GM06990 (cell line): ENCODE data around the gene TMEM8B.

ENCODE experiments used
- DNase-seq: peaks from one replicate; pipeline ENCODE4 v3.0.0-alpha.2; 2011; ENCODE audit not compliant: insufficient read length; ENCODE audit errors: extremely low read depth
- H3K27me3 ChIP-seq: replicated peaks from 2 replicates; pipeline ENCODE4 v1.6.0; 2011; ENCODE audit warnings: low read length; ENCODE audit not compliant: control insufficient read depth, insufficient read depth
- H3K36me3 ChIP-seq: 2 replicates; pipeline ENCODE4 v1.5.1; 2011; ENCODE audit warnings: low read length; ENCODE audit not compliant: control insufficient read depth, insufficient read depth
- H3K4me3 ChIP-seq: replicated peaks from 2 replicates; pipeline ENCODE4 v1.5.1; 2011; ENCODE audit warnings: low read depth, mild to moderate bottlenecking, control low read depth, low read length
- TF ChIP-seq, protein P1 (sequence below): IDR thresholded peaks from 2 replicates; pipeline ENCODE4 v1.5.1; 2011; ENCODE audit warnings: low read length, control low read depth, mild to moderate bottlenecking, inconsistent platforms; ENCODE audit not compliant: insufficient read depth, poor library complexity, severe bottlenecking

Gene TMEM8B

DNA sequence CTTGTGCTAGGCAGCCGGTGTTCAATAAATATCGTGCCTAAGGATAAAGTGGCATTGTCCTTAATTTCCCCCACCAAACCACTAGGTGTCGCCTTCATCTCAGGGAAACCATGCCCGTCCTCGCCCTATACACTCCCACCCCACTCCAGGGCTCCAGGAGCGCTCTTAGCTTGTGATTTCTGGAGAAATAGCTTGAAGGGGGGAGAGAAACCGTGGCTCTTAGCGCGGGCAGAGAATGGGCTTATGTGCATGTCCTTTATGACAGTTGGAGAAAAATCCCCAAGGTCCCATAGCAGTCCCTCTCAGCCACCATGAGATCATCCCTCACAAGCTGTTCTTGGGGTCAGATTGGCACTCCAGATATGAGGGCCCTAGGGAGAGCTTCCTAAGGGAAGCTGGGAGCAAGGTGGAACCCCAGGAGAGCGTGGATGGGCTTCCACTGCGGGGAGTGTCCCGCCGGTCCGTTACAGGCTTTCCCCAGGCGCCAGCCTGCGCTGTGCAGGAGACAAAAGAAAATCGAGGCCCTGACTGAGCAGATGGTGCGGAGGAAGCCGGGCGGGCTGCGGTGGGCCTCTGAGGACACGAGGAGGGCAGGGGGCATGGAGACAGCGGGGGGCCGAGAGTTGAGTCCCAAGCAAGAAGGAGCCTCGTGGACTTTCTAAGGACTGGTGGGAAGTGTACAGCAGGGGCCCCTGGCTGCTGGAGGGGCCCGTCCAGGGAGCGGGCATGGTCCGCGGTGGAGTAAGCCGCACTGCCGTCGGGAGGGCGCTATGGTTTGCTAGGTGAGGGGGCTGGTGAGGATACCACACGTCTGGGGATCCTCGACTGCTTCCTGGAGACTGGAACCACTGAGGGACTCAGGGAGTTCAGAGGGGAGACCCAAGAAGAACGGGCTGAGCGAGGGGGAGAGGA is 38.4 kb upstream of the TMEM8B start:
- TF ChIP-seq, protein P1, sequence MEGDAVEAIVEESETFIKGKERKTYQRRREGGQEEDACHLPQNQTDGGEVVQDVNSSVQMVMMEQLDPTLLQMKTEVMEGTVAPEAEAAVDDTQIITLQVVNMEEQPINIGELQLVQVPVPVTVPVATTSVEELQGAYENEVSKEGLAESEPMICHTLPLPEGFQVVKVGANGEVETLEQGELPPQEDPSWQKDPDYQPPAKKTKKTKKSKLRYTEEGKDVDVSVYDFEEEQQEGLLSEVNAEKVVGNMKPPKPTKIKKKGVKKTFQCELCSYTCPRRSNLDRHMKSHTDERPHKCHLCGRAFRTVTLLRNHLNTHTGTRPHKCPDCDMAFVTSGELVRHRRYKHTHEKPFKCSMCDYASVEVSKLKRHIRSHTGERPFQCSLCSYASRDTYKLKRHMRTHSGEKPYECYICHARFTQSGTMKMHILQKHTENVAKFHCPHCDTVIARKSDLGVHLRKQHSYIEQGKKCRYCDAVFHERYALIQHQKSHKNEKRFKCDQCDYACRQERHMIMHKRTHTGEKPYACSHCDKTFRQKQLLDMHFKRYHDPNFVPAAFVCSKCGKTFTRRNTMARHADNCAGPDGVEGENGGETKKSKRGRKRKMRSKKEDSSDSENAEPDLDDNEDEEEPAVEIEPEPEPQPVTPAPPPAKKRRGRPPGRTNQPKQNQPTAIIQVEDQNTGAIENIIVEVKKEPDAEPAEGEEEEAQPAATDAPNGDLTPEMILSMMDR = peak; percentile 80
- Histone ChIP-seq H3K4me3 (no peak overlapping the region), H3K36me3 (peaks cover 5% of the 10 kb centered on the region), H3K27me3 (no peaks in the 10 kb centered on the region)
- no peak for DNase-seq

DNA sequence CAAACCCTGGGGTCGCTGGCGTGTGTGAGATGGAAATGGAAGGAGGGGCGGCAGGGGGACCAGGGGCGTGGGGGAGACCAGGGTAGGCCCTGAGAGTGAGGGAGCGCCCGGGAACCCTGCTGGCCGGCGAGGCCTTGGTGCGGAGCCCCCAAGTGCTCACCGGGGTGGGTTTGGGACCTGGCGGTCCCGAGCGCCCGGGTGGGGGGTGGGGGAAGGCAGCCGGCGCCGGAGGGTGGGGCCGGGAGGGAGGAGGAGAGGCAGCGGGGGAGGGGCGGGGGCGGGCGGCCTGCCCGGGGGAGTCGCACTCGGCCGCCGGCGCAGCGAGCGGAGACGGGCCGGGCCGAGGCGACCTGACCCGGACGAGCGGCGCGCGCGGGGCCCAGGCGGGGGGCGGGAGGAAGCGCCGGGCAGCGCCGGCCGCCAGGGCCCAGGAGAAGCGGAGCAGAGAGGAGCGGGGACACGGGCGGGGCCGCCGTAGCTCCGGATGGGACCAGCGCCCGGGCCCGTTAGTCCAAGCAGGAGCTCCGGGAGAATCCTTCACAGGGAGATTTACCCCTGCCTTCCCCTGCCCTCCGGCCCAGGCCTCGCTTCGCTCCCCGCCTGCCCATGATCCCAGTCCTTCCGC is 37.6 kb upstream of the TMEM8B start, which contains the start of gene NPR2:
TSS of gene NPR2 (plus strand) at position 295 of the 625 bp plus-strand sequence. CDS start 818 bp downstream, outside the sequence.
- Histone ChIP-seq H3K4me3 (no peak within 1 kb of the TSS), H3K27me3 (no peaks in the 10 kb centered on the region), H3K36me3 (peaks cover 5% of the 10 kb centered on the region)
- TF ChIP-seq, protein P1 = no peak
- DNase-seq = no peak

DNA sequence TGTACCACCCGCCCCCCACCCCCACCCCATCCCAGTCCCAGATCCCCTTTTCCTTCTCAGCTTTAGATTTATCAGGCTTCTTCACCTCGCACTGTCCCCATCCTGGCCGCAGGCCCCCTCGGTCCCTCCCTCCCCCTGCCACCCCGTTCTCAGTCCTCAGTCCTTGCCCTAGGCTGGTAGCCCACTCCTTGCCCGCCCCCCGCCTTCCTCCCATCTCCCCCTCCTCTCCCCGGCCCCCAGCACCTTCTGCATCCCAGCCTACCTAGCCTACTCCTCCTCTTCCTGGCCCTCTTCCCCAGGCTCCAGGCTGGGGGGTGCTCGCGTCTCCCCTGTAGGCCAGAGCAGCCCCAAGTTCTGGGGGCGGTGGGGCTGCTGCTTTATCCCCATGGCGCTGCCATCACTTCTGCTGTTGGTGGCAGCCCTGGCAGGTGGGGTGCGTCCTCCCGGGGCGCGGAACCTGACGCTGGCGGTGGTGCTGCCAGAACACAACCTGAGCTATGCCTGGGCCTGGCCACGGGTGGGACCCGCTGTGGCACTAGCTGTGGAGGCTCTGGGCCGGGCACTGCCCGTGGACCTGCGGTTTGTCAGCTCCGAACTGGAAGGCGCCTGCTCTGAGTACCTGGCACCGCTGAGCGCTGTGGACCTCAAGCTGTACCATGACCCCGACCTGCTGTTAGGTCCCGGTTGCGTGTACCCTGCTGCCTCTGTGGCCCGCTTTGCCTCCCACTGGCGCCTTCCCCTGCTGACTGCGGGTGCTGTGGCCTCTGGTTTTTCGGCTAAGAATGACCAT is 36.8 kb upstream of the TMEM8B start:
- TF ChIP-seq, protein P1 = no peak
- H3K4me3 ChIP-seq = no peak overlapping the region
- no peak for DNase-seq
- no peaks in the 10 kb centered on the region for H3K27me3 ChIP-seq
- peaks cover 5% of the 10 kb centered on the region for H3K36me3 ChIP-seq

DNA sequence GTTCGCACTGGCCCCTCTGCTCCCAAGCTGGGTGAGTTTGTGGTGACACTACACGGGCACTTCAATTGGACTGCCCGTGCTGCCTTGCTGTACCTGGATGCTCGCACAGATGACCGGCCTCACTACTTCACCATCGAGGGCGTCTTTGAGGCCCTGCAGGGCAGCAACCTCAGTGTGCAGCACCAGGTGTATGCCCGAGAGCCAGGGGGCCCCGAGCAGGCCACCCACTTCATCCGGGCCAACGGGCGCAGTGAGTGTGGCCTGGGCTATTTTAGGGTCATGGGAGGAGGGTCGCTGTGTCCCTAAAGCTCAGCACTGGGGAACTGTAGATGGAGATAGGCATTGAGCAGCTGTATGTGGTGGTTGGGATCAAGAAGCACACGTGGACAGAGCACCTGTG is 36.2 kb upstream of the TMEM8B start:
- Histone ChIP-seq H3K27me3 (no peaks in the 10 kb centered on the region), H3K36me3 (peaks cover 5% of the 10 kb centered on the region), H3K4me3 (no peak overlapping the region)
- DNase-seq = no peak
- TF ChIP-seq, protein P1 = no peak

DNA sequence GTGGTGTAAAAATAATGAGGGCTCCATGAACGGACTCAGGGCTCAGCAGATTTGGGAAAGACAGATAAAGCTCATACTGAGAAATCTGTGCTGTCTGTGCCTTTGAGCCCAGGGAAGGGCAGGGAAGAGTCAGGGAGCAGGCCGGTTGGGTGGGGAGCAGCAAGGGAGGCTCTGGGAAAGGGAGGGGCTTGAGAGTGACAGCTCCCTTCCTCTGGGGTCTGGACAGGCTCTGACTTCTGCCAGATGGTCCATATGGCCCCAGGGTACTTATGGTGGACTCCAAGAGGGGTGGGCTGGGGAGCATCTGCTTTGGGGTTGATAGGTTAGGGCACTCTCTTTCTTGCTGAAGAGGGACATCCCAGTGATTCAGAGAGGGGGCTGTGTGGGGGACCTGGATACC is 35.6 kb upstream of the TMEM8B start:
- no peak for DNase-seq
- H3K4me3 ChIP-seq = no peak overlapping the region
- TF ChIP-seq, protein P1 = no peak
- no peaks in the 10 kb centered on the region for H3K27me3 ChIP-seq
- peaks cover 5% of the 10 kb centered on the region for H3K36me3 ChIP-seq
